Stomach (tissue), 4 donors: ENCODE data around the gene RNF44.

Experiments used
- POLR2A ChIP-seq, 4 donors: fragments of 450-650 bp; IDR thresholded peaks; one replicate each; pipeline ENCODE4 v1.6.1; 2016; ENCODE audit warnings: antibody characterized with exemption in 4 of 4, control low read depth in 2 of 4, mild to moderate bottlenecking in 1 of 4, moderate library complexity in 1 of 4
- TF ChIP-seq, protein P1 (sequence below), 7 experiments: fragments of 450-650 bp in 4 of 7; fragments of 200-600 bp in 3 of 7; sonication (generic) in 3 of 7; IDR thresholded peaks; one replicate each; pipeline ENCODE4 v1.5.1; 2016 to 2019; ENCODE audit warnings: antibody characterized with exemption in 7 of 7, control low read depth in 2 of 7, mild to moderate bottlenecking in 1 of 7

DNA sequence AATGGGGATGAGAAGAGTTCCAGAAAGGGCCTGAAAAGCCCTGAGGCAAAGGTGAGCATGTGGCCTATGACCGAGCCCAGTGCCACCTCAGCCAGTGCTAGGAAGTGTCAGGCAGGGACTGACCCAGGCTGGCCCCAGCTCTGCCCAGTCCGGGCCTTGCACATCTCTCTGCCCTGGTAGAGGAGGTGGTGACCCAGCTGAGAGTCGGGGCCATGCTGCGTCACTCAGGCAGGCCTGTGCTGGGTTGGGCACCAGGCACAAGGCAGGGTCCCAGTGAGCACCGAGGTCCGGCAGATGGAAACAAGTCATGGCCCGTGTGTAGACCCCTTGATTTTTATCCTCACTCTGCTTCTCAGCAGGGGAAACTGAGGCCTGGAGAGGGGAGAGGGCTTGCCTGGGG lies 12.7 kb upstream of the RNF44 start:
- TF ChIP-seq, protein P1, sequence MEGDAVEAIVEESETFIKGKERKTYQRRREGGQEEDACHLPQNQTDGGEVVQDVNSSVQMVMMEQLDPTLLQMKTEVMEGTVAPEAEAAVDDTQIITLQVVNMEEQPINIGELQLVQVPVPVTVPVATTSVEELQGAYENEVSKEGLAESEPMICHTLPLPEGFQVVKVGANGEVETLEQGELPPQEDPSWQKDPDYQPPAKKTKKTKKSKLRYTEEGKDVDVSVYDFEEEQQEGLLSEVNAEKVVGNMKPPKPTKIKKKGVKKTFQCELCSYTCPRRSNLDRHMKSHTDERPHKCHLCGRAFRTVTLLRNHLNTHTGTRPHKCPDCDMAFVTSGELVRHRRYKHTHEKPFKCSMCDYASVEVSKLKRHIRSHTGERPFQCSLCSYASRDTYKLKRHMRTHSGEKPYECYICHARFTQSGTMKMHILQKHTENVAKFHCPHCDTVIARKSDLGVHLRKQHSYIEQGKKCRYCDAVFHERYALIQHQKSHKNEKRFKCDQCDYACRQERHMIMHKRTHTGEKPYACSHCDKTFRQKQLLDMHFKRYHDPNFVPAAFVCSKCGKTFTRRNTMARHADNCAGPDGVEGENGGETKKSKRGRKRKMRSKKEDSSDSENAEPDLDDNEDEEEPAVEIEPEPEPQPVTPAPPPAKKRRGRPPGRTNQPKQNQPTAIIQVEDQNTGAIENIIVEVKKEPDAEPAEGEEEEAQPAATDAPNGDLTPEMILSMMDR (IDR thresholded peaks at IDR 0.05), result no peak
- no peak for TF ChIP-seq POLR2A (IDR thresholded peaks at IDR 0.05)
